Astrocyte of the cerebellum (primary cell): ENCODE measurements around the gene GCSAM.

Experiments
- DNase-seq: peaks from one replicate; pipeline ENCODE4 v3.0.0-alpha.2; 2011; ENCODE audit warnings: low read depth
- H3K4me3 ChIP-seq: 2 replicates; pipeline ENCODE4 v1.5.1; 2011; ENCODE audit warnings: mild to moderate bottlenecking, low read depth, low read length, moderate library complexity
- CTCF ChIP-seq: IDR thresholded peaks from 2 replicates; pipeline ENCODE4 v1.5.1; 2012; ENCODE audit warnings: low read length, low read depth, moderate library complexity, mild to moderate bottlenecking; ENCODE audit errors: missing control alignments
- in situ Hi-C: cut with HindIII; loops from 2 replicates; pipeline ENCODE4 v1.10.0; 2017; ENCODE audit warnings: low sequenced_read_pairs

The GCSAM gene

GRCh38 chr3:112095731-112096130, 37.3 kb downstream of the GCSAM start:
- in situ Hi-C loops, result no loop called here
- no peak for TF ChIP-seq CTCF
- no peak overlapping the region for H3K4me3 ChIP-seq
- DNase-seq, result no peak

- in situ Hi-C loops, result no loop called here
- H3K4me3 ChIP-seq, result no peak overlapping the region
- no peak for TF ChIP-seq CTCF
These were observed 39.9 kb downstream of the GCSAM start for GRCh38 chr3:112093180-112093522.

GRCh38 chr3:112092496-112093179, 40.4 kb downstream of the GCSAM start:
- in situ Hi-C loops, result no loop called here
- no peak for TF ChIP-seq CTCF
- no peak for DNase-seq

More at GRCh38 chr3:112093180-112093522, 39.9 kb downstream of the GCSAM start:
- DNase-seq, result no peak

GRCh38 chr3:112090887-112091586, 42.0 kb downstream of the GCSAM start:
- H3K4me3 ChIP-seq, result no peak overlapping the region
- DNase-seq, result no peak
- in situ Hi-C loops, result no loop called here
- TF ChIP-seq CTCF, result no peak

More at GRCh38 chr3:112092496-112093179, 40.4 kb downstream of the GCSAM start:
- no peak overlapping the region for H3K4me3 ChIP-seq

GRCh38 chr3:112089956-112090886, 42.8 kb downstream of the GCSAM start:
- in situ Hi-C loops, result no loop called here
- TF ChIP-seq CTCF, result no peak
- no peak overlapping the region for H3K4me3 ChIP-seq
- DNase-seq, result no peak

- no peak for TF ChIP-seq CTCF
- H3K4me3 ChIP-seq, result no peak overlapping the region
- in situ Hi-C loops, result no loop called here
- DNase-seq, result no peak
These were observed 44.1 kb downstream of the GCSAM start for GRCh38 chr3:112088944-112089343.
